Caco-2 (cell line): ENCODE data around the gene EIF1AX. TPM values are rescaled to one million over a fixed set of nuclear protein-coding genes. Genes with fewer than 3 reads are reported as not detected.

Experiments used
- BruUV-seq: library from RNA; stranded (reverse); fragments of 400-500 nt; replicated peaks from 2 replicates; lab custom pipeline; 2021; lab: Mats Ljungman, UMichigan
- CTCF ChIA-PET: fragments of 300-600 bp; sonication (Branson Sonifier 250); formaldehyde crosslinking; loops from one replicate; lab custom pipeline; 2022; ENCODE audit warnings: antibody characterized with exemption; lab: Charles Lee
- POLR2A ChIA-PET: fragments of 300-600 bp; sonication (Branson Sonifier 250); formaldehyde crosslinking; loops from one replicate; lab custom pipeline; 2022; ENCODE audit warnings: antibody characterized with exemption; lab: Charles Lee
- DNase-seq, 2 experiments: peaks; one replicate each; pipeline versions ENCODE4 v3.0.0 to v3.0.0-alpha.2; 2020 to 2022
- H3K27me3 ChIP-seq: replicated peaks from 2 replicates; pipeline ENCODE4 v1.6.0; 2011; ENCODE audit warnings: low read length; ENCODE audit not compliant: control insufficient read depth, insufficient read depth
- H3K36me3 ChIP-seq: 2 replicates; pipeline ENCODE4 v1.5.1; 2011; ENCODE audit warnings: low read length; ENCODE audit not compliant: control insufficient read depth, insufficient read depth
- H3K4me1 ChIP-seq: fragments of 250-450 bp; sonication (Bioruptor Pico); 2 replicates; pipeline ENCODE4 v1.5.1; 2020; ENCODE audit warnings: mild to moderate bottlenecking
- H3K4me3 ChIP-seq: 2 replicates; pipeline ENCODE4 v1.5.1; 2011; ENCODE audit warnings: low read depth, mild to moderate bottlenecking, control low read depth, low read length
- H3K9me3 ChIP-seq: fragments of 250-450 bp; sonication (Bioruptor Pico); 2 replicates; pipeline ENCODE4 v1.5.1; 2020; ENCODE audit warnings: mild to moderate bottlenecking, moderate library complexity
- H3K27ac Mint-ChIP-seq: one replicate; pipeline ENCODE4 v1.8.0; 2022; ENCODE audit warnings: mixed read lengths; ENCODE audit not compliant: unreplicated experiment
- H3K27me3 Mint-ChIP-seq: one replicate; pipeline ENCODE4 v1.8.0; 2022; ENCODE audit warnings: mixed read lengths; ENCODE audit not compliant: insufficient read depth, unreplicated experiment
- H3K36me3 Mint-ChIP-seq: one replicate; pipeline ENCODE4 v1.8.0; 2022; ENCODE audit warnings: mild to moderate bottlenecking, mixed read lengths; ENCODE audit not compliant: insufficient read depth, unreplicated experiment
- H3K4me1 Mint-ChIP-seq: one replicate; pipeline ENCODE4 v1.8.0; 2022; ENCODE audit warnings: low read depth, mixed read lengths; ENCODE audit not compliant: unreplicated experiment
- H3K4me3 Mint-ChIP-seq: one replicate; pipeline ENCODE4 v1.8.0; 2022; ENCODE audit warnings: mild to moderate bottlenecking, moderate library complexity, mixed read lengths; ENCODE audit not compliant: unreplicated experiment
- H3K9me3 Mint-ChIP-seq: one replicate; pipeline ENCODE4 v1.8.0; 2022; ENCODE audit warnings: mixed read lengths; ENCODE audit not compliant: unreplicated experiment
- intact Hi-C: fragments of 100-400 bp; cut with micrococcal nuclease; formaldehyde crosslinking; loops from one replicate; pipeline ENCODE4 v1.10.0; 2022; ENCODE audit not compliant: unreplicated experiment
- total RNA-seq: library from RNA; stranded (reverse); gene quantifications from 2 replicates; pipeline ENCODE4 v1.2.3, GENCODE V29; 2022
- TF ChIP-seq, protein P1 (sequence below), 2 experiments: fragments of 200-600 bp in 1 of 2; IDR thresholded peaks; 1 replicate in 1 of 2; 2 replicates in 1 of 2; pipeline versions ENCODE4 v1.5.1 to v1.8.0; 2011 to 2022; ENCODE audit warnings: antibody characterized with exemption in 1 of 2, control low read depth in 1 of 2, inconsistent platforms in 1 of 2, low read depth in 1 of 2, low read length in 1 of 2, mild to moderate bottlenecking in 1 of 2, moderate library complexity in 1 of 2; ENCODE audit not compliant: insufficient read depth in 1 of 2, severe bottlenecking in 1 of 2, unreplicated experiment in 1 of 2

The EIF1AX gene
- total RNA-seq, 1 experiment from 2014 or later = 144 TPM

GRCh38 chrX:20159797-20160385 lies 18.3 kb upstream of the EIF1AX start:
- peaks cover 27% of the 10 kb centered on the region for H3K4me1 Mint-ChIP-seq

GRCh38 chrX:20151689-20152088 lies 10.1 kb upstream of the EIF1AX start:
- H3K36me3 Mint-ChIP-seq = peaks cover 30% of the 10 kb centered on the region
- no peak overlapping the region for H3K27ac Mint-ChIP-seq
- H3K4me3 Mint-ChIP-seq = no peak overlapping the region
- intact Hi-C loops = no loop called here
- H3K9me3 ChIP-seq = no peaks in the 10 kb centered on the region
- BruUV-seq = no TSS peak
- DNase-seq = no peak
- no peaks in the 10 kb centered on the region for H3K36me3 ChIP-seq
- TF ChIP-seq, protein P1, sequence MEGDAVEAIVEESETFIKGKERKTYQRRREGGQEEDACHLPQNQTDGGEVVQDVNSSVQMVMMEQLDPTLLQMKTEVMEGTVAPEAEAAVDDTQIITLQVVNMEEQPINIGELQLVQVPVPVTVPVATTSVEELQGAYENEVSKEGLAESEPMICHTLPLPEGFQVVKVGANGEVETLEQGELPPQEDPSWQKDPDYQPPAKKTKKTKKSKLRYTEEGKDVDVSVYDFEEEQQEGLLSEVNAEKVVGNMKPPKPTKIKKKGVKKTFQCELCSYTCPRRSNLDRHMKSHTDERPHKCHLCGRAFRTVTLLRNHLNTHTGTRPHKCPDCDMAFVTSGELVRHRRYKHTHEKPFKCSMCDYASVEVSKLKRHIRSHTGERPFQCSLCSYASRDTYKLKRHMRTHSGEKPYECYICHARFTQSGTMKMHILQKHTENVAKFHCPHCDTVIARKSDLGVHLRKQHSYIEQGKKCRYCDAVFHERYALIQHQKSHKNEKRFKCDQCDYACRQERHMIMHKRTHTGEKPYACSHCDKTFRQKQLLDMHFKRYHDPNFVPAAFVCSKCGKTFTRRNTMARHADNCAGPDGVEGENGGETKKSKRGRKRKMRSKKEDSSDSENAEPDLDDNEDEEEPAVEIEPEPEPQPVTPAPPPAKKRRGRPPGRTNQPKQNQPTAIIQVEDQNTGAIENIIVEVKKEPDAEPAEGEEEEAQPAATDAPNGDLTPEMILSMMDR (IDR thresholded peaks at IDR 0.05; ENCODE audit: insufficient read depth in 1 of 2, low read depth in 1 of 2, low read length in 1 of 2, severe bottlenecking in 1 of 2, unreplicated experiment in 1 of 2) = no peak
- no peaks in the 10 kb centered on the region for H3K9me3 Mint-ChIP-seq
- no peaks in the 10 kb centered on the region for H3K27me3 Mint-ChIP-seq
- ChIA-PET POLR2A (interaction anchor here (0.9 kb wide), 1 partner anchor 10 kb away, joined by 3 read pairs; the partner anchor contains the start of gene EIF1AX), CTCF (no interaction called here)
- no peaks in the 10 kb centered on the region for H3K4me1 Mint-ChIP-seq
- H3K27me3 ChIP-seq = no peaks in the 10 kb centered on the region
- H3K4me3 ChIP-seq = no peak overlapping the region
- H3K4me1 ChIP-seq = no peaks in the 10 kb centered on the region

More at GRCh38 chrX:20159797-20160385, 18.3 kb upstream of the EIF1AX start:
- TF ChIP-seq, protein P1 (IDR thresholded peaks at IDR 0.05; ENCODE audit: insufficient read depth in 1 of 2, low read depth in 1 of 2, low read length in 1 of 2, severe bottlenecking in 1 of 2, unreplicated experiment in 1 of 2) = no peak
- intact Hi-C loops = no loop called here
- DNase-seq = no peak
- no TSS peak for BruUV-seq
- ChIA-PET POLR2A (no interaction called here), CTCF (no interaction called here)
- Mint-ChIP-seq H3K36me3 (peaks cover 52% of the 10 kb centered on the region), H3K9me3 (no peaks in the 10 kb centered on the region), H3K27ac (peak overlapping the region; percentile 20), H3K27me3 (no peaks in the 10 kb centered on the region), H3K4me3 (no peak overlapping the region)
- H3K36me3 ChIP-seq = no peaks in the 10 kb centered on the region
- no peaks in the 10 kb centered on the region for H3K4me1 ChIP-seq
- no peaks in the 10 kb centered on the region for H3K27me3 ChIP-seq
- no peak overlapping the region for H3K4me3 ChIP-seq
- H3K9me3 ChIP-seq = no peaks in the 10 kb centered on the region

- no peak overlapping the region for H3K4me3 ChIP-seq
- H3K9me3 ChIP-seq = no peaks in the 10 kb centered on the region
- ChIA-PET CTCF (no interaction called here), POLR2A (no interaction called here)
- Mint-ChIP-seq H3K4me3 (no peak overlapping the region), H3K27ac (no peak overlapping the region), H3K27me3 (no peaks in the 10 kb centered on the region), H3K4me1 (no peaks in the 10 kb centered on the region), H3K36me3 (peaks cover 25% of the 10 kb centered on the region), H3K9me3 (no peaks in the 10 kb centered on the region)
- TF ChIP-seq, protein P1 (IDR thresholded peaks at IDR 0.05; ENCODE audit: insufficient read depth in 1 of 2, low read depth in 1 of 2, low read length in 1 of 2, severe bottlenecking in 1 of 2, unreplicated experiment in 1 of 2) = no peak
- no peaks in the 10 kb centered on the region for H3K4me1 ChIP-seq
- BruUV-seq = no TSS peak
- H3K36me3 ChIP-seq = no peaks in the 10 kb centered on the region
- intact Hi-C loops = no loop called here
- DNase-seq = no peak
- H3K27me3 ChIP-seq = no peaks in the 10 kb centered on the region
Observed at GRCh38 chrX:20149326-20149725, 7.7 kb upstream of the EIF1AX start.
